ENCODE data around the gene ITFG2. TPM values are rescaled to one million over a fixed set of nuclear protein-coding genes. Genes with fewer than 3 reads are reported as not detected.
"Not testable (repeated sequence)": the region's sequence is repeated elsewhere in the genome, so short reads cannot be mapped to it uniquely, and the experiment has no call there.

Gene ITFG2
- total RNA-seq, 1 experiment from 2014 or later, result 41.6 TPM

DNA sequence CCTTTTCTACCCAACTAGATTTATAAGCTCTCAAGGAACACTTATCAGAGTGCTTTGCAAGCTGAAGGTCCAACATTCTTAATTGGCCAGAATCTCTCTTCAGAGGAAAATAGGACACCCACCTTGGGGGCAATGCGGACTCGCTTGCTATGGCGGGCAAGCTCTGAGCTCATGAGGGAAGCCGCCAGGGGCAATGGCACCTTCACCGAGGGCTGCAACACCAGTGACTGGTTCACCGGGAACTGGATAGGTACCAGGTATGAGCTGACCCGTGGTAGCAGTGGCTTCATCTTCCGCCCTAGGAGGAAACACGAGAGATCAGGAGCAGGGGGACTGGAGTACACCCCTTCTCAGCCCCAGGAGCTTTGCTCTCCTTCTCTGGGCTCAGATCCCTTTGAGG lies 51.7 kb downstream of the ITFG2 start:
- Histone ChIP-seq H2BK20ac (ENCODE audit: low read depth, low read length, poor library complexity, severe bottlenecking) (no peak overlapping the region), H4K8ac (replicated peaks; ENCODE audit: insufficient read length, low read depth, low read length) (no peak overlapping the region), H2BK5ac (ENCODE audit: insufficient read length, low read length) (no peak overlapping the region), H3K18ac (ENCODE audit: insufficient read length, low read depth, low read length) (no peak overlapping the region), H3K4me2 (ENCODE audit: insufficient read depth, insufficient read length, low read length) (no peak overlapping the region), H3K56ac (ENCODE audit: insufficient read length, low read depth, low read length) (no peak overlapping the region), H3K79me1 (ENCODE audit: insufficient read depth, low read depth, low read length, poor library complexity, severe bottlenecking) (no peaks in the 10 kb centered on the region), H3K9ac (ENCODE audit: extremely low read depth, insufficient read length, low read length) (no peak overlapping the region), H3K4ac (ENCODE audit: low read depth, low read length) (no peak overlapping the region), H3K27ac (ENCODE audit: insufficient read length, low read depth, low read length) (no peak overlapping the region), H4K5ac (ENCODE audit: insufficient read length, low read depth, low read length) (no peak overlapping the region), H3K14ac (ENCODE audit: insufficient read depth, low read length) (no peak overlapping the region), H2AFZ (ENCODE audit: low read length) (no peak overlapping the region), H3K79me2 (ENCODE audit: insufficient read depth, low read length) (no peaks in the 10 kb centered on the region), H2AK5ac (ENCODE audit: insufficient read length, low read length) (no peak overlapping the region), H3T11ph (ENCODE audit: low read length) (no peak overlapping the region), H4K91ac (ENCODE audit: insufficient read length, low read depth, low read length) (no peak overlapping the region), H3K4me1 (ENCODE audit: insufficient read depth, low read length) (no peaks in the 10 kb centered on the region), H3K9me3 (ENCODE audit: control insufficient read depth, low read depth, low read length) (no peaks in the 10 kb centered on the region), H2BK15ac (ENCODE audit: low read depth, low read length) (no peak overlapping the region), H3K23ac (ENCODE audit: insufficient read length, low read depth, low read length) (no peak overlapping the region), H2BK120ac (ENCODE audit: low read depth, low read length, poor library complexity, severe bottlenecking) (no peak overlapping the region), H2BK12ac (ENCODE audit: insufficient read length, low read depth, low read length) (no peak overlapping the region), H4K20me1 (ENCODE audit: control insufficient read depth, insufficient read depth, insufficient read length) (no peaks in the 10 kb centered on the region), H3K27me3 (ENCODE audit: insufficient read depth, low read length) (no peaks in the 10 kb centered on the region), H3K23me2 (ENCODE audit: insufficient read length, low read depth, low read length, poor library complexity, severe bottlenecking) (no peaks in the 10 kb centered on the region)
- no peak overlapping the region for H3K27ac Mint-ChIP-seq
- no CpG with 5 or more reads among the region's 9 CpGs for WGBS (ENCODE audit: extremely low coverage, insufficient read length, low lambda C conversion rate)
- no peaks in the 10 kb centered on the region for H3K4me1 Mint-ChIP-seq
- no peak for TF ChIP-seq CTCF (conservative IDR thresholded peaks at IDR 0.05)
- no peak overlapping the region; a peak in 1 of 5 replicates for H3K4me3 Mint-ChIP-seq
- H3K36me3 Mint-ChIP-seq (ENCODE audit: insufficient read depth in 1 of 3, low read depth in 3 of 3), result peaks cover 62 to 88% (median 88%) of the 10 kb centered on the region in 3 experiments; a peak in 6 of 7 replicates
- no peak for DNase-seq
- no peaks in the 10 kb centered on the region for H3K27me3 Mint-ChIP-seq (ENCODE audit: low read depth)
- no peaks in the 10 kb centered on the region for H3K9me3 Mint-ChIP-seq

DNA sequence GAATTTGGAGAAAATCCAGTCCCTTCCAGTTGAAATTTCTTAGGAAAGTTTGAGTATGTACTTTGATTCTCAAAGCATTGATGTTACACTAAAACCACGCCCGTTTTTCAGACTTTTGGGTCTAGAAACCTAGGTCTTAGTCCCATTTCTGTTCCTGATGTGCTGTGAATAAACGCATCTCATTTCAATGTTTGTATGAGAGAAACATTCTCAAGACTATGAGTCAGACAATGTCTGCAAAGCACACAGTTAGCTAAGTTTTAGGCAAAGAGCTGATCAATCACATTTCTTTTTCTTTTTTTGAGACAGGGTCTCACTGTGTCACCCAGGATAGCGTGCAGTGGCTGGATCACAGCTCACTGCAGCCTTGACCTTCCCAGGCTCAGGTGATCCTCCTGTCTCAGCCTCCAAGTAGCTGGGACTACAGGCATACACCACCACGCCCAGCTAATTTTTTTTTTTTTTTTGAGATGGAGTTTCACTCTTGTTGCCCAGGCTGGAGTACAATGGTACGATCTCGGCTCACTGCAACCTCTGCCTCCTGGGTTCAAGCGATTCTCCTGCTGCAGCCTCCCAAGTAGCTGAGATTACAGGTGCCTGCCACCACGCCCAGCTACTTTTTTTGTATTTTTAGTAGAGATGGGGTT lies 56.6 kb downstream of the ITFG2 start:
- H3K79me2 ChIP-seq (ENCODE audit: insufficient read depth, low read length); H3T11ph ChIP-seq (ENCODE audit: low read length); H3K4me1 Mint-ChIP-seq; H3K27me3 Mint-ChIP-seq (ENCODE audit: low read depth); H2BK5ac ChIP-seq (ENCODE audit: insufficient read length, low read length); H3K23ac ChIP-seq (ENCODE audit: insufficient read length, low read depth, low read length); H3K27me3 ChIP-seq (ENCODE audit: insufficient read depth, low read length); H3K27ac Mint-ChIP-seq; H2BK15ac ChIP-seq (ENCODE audit: low read depth, low read length); H4K91ac ChIP-seq (ENCODE audit: insufficient read length, low read depth, low read length); H2AFZ ChIP-seq (ENCODE audit: low read length); H4K20me1 ChIP-seq (ENCODE audit: control insufficient read depth, insufficient read depth, insufficient read length); H3K9me3 ChIP-seq (ENCODE audit: control insufficient read depth, low read depth, low read length); H3K4me1 ChIP-seq (ENCODE audit: insufficient read depth, low read length); H3K14ac ChIP-seq (ENCODE audit: insufficient read depth, low read length); H2AK5ac ChIP-seq (ENCODE audit: insufficient read length, low read length); DNase-seq; H2BK120ac ChIP-seq (ENCODE audit: low read depth, low read length, poor library complexity, severe bottlenecking); H3K56ac ChIP-seq (ENCODE audit: insufficient read length, low read depth, low read length); H4K5ac ChIP-seq (ENCODE audit: insufficient read length, low read depth, low read length); H3K23me2 ChIP-seq (ENCODE audit: insufficient read length, low read depth, low read length, poor library complexity, severe bottlenecking); H3K79me1 ChIP-seq (ENCODE audit: insufficient read depth, low read depth, low read length, poor library complexity, severe bottlenecking); H3K9me3 Mint-ChIP-seq; H2BK12ac ChIP-seq (ENCODE audit: insufficient read length, low read depth, low read length); H3K9ac ChIP-seq (ENCODE audit: extremely low read depth, insufficient read length, low read length); H3K4ac ChIP-seq (ENCODE audit: low read depth, low read length); H3K27ac ChIP-seq (ENCODE audit: insufficient read length, low read depth, low read length); H4K8ac ChIP-seq (replicated peaks; ENCODE audit: insufficient read length, low read depth, low read length); H3K4me3 Mint-ChIP-seq; H2BK20ac ChIP-seq (ENCODE audit: low read depth, low read length, poor library complexity, severe bottlenecking); H3K18ac ChIP-seq (ENCODE audit: insufficient read length, low read depth, low read length); H3K4me2 ChIP-seq (ENCODE audit: insufficient read depth, insufficient read length, low read length): not testable (repeated sequence)
- WGBS (ENCODE audit: extremely low coverage, insufficient read length, low lambda C conversion rate), result no CpG with 5 or more reads among the region's 9 CpGs
- peaks cover 49 to 84% (median 68%) of the 10 kb centered on the region in 3 experiments; a peak in 6 of 7 replicates for H3K36me3 Mint-ChIP-seq (ENCODE audit: insufficient read depth in 1 of 3, low read depth in 3 of 3)
